Measurements from ENCODE around the gene DACH2.

Gene DACH2

GRCh38 chrX:86507331-86507730 lies 359.1 kb downstream of the DACH2 start:
- no peak for TF ChIP-seq REST (IDR thresholded peaks at IDR 0.05; ENCODE audit: insufficient read depth in 1 of 2, low read depth in 2 of 2, low read length in 2 of 2)
- no peak for TF ChIP-seq FOXP2 (optimal IDR thresholded peaks at IDR 0.05; ENCODE audit: borderline replicate concordance, extremely low read depth, extremely low read length, insufficient read depth)
- no peak for TF ChIP-seq POLR2AphosphoS5 (IDR thresholded peaks at IDR 0.05; ENCODE audit: low read depth, low read length)
- no peak for TF ChIP-seq TAF1 (IDR thresholded peaks at IDR 0.05; ENCODE audit: borderline replicate concordance, insufficient read depth, low read length)
- no peak for TF ChIP-seq SIN3A (IDR thresholded peaks at IDR 0.05; ENCODE audit: borderline replicate concordance, insufficient read depth, low read length)

GRCh38 chrX:86579777-86580176 lies 431.5 kb downstream of the DACH2 start:
- TF ChIP-seq REST (IDR thresholded peaks at IDR 0.05; ENCODE audit: insufficient read depth in 1 of 2, low read depth in 2 of 2, low read length in 2 of 2) (no peak), FOXP2 (optimal IDR thresholded peaks at IDR 0.05; ENCODE audit: borderline replicate concordance, extremely low read depth, extremely low read length, insufficient read depth) (no peak), SIN3A (IDR thresholded peaks at IDR 0.05; ENCODE audit: borderline replicate concordance, insufficient read depth, low read length) (no peak), TAF1 (IDR thresholded peaks at IDR 0.05; ENCODE audit: borderline replicate concordance, insufficient read depth, low read length) (no peak), POLR2AphosphoS5 (IDR thresholded peaks at IDR 0.05; ENCODE audit: low read depth, low read length) (no peak)

- TF ChIP-seq REST (IDR thresholded peaks at IDR 0.05; ENCODE audit: insufficient read depth in 1 of 2, low read depth in 2 of 2, low read length in 2 of 2) = no peak
- TF ChIP-seq FOXP2 (optimal IDR thresholded peaks at IDR 0.05; ENCODE audit: borderline replicate concordance, extremely low read depth, extremely low read length, insufficient read depth) = no peak
- no peak for TF ChIP-seq SIN3A (IDR thresholded peaks at IDR 0.05; ENCODE audit: borderline replicate concordance, insufficient read depth, low read length)
- TF ChIP-seq TAF1 (IDR thresholded peaks at IDR 0.05; ENCODE audit: borderline replicate concordance, insufficient read depth, low read length) = no peak
- no peak for TF ChIP-seq POLR2AphosphoS5 (IDR thresholded peaks at IDR 0.05; ENCODE audit: low read depth, low read length)
Observed at GRCh38 chrX:86604607-86605006, 456.4 kb downstream of the DACH2 start.

GRCh38 chrX:86696951-86697350 lies 548.7 kb downstream of the DACH2 start:
- TF ChIP-seq REST (IDR thresholded peaks at IDR 0.05; ENCODE audit: insufficient read depth in 1 of 2, low read depth in 2 of 2, low read length in 2 of 2) (no peak), POLR2AphosphoS5 (IDR thresholded peaks at IDR 0.05; ENCODE audit: low read depth, low read length) (no peak), SIN3A (IDR thresholded peaks at IDR 0.05; ENCODE audit: borderline replicate concordance, insufficient read depth, low read length) (no peak)

GRCh38 chrX:86711531-86712180 lies 563.4 kb downstream of the DACH2 start:
- TF ChIP-seq POLR2AphosphoS5 (IDR thresholded peaks at IDR 0.05; ENCODE audit: low read depth, low read length) (no peak), FOXP2 (optimal IDR thresholded peaks at IDR 0.05; ENCODE audit: borderline replicate concordance, extremely low read depth, extremely low read length, insufficient read depth) (no peak), TAF1 (IDR thresholded peaks at IDR 0.05; ENCODE audit: borderline replicate concordance, insufficient read depth, low read length) (no peak), SIN3A (IDR thresholded peaks at IDR 0.05; ENCODE audit: borderline replicate concordance, insufficient read depth, low read length) (no peak)
